ENCODE measurements around the gene NAPSA.

Gene NAPSA

DNA sequence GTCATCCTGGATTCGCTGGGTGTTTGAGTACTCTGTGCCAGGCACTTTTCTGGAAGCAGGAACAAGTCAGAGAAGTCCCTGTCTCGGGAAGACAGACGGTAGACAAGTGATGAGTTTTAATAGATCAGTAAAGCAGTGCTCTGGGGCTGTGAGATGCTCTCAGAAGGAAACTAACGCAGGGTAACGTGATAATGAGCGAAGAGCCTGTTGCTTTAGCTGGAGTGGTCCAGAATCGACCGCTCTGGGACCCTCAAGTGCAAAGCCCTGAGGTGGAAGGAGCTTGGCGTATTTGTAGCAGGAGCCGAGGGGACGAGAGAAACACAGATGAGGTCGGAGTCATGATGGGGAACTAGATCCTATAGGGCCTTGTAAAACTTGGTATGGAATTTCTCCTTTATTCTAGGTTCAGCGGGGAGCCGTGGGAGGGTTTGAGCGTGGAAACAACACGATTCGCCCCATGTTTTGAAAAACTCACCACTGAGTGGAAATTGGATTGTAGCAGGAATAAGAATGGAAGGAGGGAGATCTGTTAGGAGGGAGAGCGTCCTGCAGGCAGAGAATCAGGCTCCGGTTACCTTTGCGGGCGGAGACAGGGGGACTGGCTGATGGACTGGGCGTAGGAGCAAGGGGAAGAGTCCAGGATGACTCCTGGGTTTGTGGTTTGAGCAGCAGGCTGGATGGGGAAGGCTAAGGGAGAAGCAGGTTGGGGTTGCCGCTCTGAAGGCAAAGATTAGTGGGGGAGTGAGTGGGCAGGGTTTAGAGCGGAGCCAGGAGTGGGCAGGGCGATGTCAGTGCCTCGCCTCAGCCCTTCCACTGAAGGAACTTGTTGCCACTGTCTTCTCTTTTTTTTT lies 19.5 kb upstream of the NAPSA start:
- FAIRE-seq (no peak), DNase-seq (ENCODE audit: low spot score) (peak; percentile 34)

GRCh38 chr19:50383852-50384684 lies 18.6 kb upstream of the NAPSA start, which contains the start of gene POLD1:
Gene POLD1 (plus strand): TSS chr19:50384347. CDS start chr19:50398852, 14,505 bp downstream.
- FAIRE-seq (peak; percentile 65), DNase-seq (ENCODE audit: low spot score) (peak; percentile 93)

- FAIRE-seq (no peak), DNase-seq (ENCODE audit: low spot score) (no peak)
Observed at GRCh38 chr19:50383001-50383851, 17.8 kb upstream of the NAPSA start.

- FAIRE-seq (no peak), DNase-seq (ENCODE audit: low spot score) (no peak)
Observed at GRCh38 chr19:50381881-50382729, 16.7 kb upstream of the NAPSA start.

DNA sequence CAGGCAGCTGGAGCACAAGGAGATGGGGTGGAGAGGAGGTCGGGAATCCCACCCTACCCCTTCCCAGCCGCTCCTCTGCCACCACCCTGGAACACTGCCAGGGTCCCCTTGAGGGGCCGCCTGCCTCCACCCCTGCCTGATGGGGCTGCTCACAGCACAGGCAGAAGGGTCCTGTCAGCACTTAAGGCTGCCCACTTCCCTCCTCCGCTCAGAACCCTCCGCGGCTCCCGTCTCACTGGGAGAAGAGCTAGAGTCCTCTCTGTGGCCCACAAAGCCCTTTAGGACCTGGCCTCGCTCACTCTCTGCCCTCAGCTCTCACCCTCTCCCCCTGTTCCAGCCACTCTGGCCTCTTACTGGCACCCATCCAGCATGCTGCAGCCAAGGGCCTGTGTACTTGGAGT lies 15.3 kb upstream of the NAPSA start:
- DNase-seq (ENCODE audit: low spot score) (no peak), FAIRE-seq (no peak)

DNA sequence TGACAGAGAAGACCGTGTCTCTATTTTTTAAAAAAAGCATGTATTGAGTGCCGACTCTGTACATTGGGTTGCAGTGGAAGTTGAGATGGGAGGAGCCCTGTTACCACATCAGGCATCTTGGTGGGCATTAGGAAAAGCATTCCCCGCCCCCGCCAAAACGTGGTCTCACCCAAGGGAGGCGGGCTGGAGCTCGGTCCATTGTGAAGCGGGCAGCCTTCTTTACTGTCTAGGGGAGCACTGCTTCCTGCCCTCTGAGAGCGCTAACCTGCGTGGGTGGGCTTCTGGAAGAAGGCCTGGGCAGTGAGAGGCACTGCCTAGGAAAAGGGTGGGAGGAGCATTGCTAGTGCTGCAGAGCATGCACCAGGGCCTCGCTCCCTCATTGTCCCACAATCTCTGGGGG lies 14.7 kb upstream of the NAPSA start:
- DNase-seq (ENCODE audit: low spot score) = no peak
- FAIRE-seq = no peak

DNA sequence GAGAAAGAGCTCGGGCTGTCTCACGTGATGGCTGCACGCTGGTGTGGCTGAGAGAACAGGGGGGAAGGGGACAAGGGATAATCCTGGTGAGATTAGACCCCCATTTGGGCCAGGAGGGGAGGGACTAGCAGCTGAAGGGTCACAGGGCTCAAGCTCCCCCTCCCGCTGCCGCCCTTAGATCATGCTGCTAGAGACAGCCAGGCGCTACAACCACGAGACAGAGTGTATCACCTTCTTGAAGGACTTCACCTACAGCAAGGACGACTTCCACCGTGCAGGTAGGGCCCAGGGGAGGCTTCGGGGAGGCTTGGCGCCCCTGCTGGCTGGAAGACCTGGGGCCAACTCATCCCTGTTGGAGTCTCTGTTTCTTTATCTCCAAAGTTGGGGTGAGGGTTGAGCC lies 14.2 kb upstream of the NAPSA start:
- DNase-seq (ENCODE audit: low spot score) = no peak
- no peak for FAIRE-seq

DNA sequence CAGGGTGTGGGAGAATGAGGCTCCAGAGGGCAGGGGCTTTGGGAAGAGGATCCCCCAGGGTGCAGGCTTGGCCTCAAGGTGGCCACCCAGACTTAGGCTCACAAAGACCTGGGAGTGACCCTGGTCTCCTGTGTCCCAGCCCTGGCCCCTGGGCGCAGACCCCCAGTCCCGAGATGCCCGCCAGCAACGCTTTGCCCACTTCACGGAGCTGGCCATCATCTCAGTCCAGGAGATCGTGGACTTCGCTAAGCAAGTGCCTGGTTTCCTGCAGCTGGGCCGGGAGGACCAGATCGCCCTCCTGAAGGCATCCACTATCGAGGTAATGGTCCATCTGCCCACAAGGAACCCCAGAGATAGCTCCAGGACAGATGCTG lies 13.4 kb upstream of the NAPSA start:
- FAIRE-seq (no peak), DNase-seq (ENCODE audit: low spot score) (no peak)

DNA sequence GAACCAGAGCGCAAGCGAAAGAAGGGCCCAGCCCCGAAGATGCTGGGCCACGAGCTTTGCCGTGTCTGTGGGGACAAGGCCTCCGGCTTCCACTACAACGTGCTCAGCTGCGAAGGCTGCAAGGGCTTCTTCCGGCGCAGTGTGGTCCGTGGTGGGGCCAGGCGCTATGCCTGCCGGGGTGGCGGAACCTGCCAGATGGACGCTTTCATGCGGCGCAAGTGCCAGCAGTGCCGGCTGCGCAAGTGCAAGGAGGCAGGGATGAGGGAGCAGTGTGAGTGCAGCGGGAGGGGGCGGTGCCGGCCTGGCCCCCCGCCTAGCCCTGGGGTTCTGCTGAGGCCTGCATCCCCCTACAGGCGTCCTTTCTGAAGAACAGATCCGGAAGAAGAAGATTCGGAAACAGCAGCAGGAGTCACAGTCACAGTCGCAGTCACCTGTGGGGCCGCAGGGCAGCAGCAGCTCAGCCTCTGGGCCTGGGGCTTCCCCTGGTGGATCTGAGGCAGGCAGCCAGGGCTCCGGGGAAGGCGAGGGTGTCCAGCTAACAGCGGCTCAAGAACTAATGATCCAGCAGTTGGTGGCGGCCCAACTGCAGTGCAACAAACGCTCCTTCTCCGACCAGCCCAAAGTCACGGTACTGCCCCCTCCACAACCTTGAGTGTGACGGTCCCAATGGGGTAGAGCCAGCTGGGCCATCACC lies 12.9 kb upstream of the NAPSA start:
- no peak for FAIRE-seq

GRCh38 chr19:50377517-50377916 lies 12.1 kb upstream of the NAPSA start:
- DNase-seq (ENCODE audit: low spot score) = no peak
- FAIRE-seq = no peak

More for the DNA sequence above, 12.9 kb upstream of the NAPSA start:
- no peak for DNase-seq (ENCODE audit: low spot score)

DNA sequence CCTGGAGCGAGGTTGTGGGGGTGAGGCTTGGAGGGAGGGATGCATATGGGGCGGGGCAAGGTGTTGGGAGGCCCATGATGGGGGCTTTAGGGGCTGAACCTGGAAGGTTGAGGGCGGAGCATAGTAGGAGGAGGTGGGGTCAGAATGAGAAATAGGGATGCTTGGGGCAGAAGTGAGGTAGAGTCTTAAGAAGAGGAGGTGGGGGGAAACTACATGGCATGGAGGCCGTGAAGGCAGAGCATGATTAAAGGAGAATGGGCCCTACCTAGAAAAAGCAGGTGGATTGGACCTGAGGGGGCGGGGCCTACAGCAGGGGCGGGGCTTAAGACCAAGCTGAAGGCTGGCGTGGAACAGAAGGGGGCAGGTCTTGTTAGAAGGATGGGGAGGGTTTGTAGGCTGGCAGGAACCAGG lies 11.6 kb upstream of the NAPSA start:
- DNase-seq (ENCODE audit: low spot score) (no peak), FAIRE-seq (no peak)

GRCh38 chr19:50376166-50377050 lies 11.0 kb upstream of the NAPSA start, which contains the start of gene NR1H2:
Gene NR1H2 (plus strand): TSS chr19:50376457. CDS start chr19:50377606, 1,149 bp downstream.
- FAIRE-seq (peak; percentile 55), DNase-seq (ENCODE audit: low spot score) (peak; percentile 87)

DNA sequence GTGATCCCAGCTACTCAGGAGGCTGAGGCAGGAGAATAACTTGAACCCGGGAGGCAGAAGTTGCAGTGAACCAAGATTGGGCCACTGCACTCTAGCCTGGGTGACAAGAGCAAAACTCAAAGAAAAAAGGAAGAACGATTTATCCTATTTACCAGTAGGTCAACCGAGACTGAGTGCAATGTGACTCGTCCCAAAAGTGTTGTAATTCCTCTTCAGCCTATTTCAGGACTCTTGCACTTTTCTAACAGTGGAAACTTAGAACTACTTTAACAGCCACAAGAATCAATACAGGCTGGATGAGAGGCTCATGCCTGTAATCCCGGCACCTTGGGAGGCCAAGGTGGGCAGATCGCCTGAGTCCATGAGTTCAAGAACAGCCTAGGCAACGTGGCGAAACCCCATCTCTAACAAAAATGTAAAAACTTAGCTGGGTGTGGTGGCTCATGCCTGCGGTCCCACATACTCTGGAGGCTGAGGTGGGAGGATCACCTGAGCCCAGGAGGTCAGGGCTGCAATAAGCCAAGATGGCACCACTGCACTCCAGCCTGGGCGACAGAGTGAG lies 6.6 kb upstream of the NAPSA start:
- DNase-seq (ENCODE audit: low spot score) = no peak
- FAIRE-seq = no peak

DNA sequence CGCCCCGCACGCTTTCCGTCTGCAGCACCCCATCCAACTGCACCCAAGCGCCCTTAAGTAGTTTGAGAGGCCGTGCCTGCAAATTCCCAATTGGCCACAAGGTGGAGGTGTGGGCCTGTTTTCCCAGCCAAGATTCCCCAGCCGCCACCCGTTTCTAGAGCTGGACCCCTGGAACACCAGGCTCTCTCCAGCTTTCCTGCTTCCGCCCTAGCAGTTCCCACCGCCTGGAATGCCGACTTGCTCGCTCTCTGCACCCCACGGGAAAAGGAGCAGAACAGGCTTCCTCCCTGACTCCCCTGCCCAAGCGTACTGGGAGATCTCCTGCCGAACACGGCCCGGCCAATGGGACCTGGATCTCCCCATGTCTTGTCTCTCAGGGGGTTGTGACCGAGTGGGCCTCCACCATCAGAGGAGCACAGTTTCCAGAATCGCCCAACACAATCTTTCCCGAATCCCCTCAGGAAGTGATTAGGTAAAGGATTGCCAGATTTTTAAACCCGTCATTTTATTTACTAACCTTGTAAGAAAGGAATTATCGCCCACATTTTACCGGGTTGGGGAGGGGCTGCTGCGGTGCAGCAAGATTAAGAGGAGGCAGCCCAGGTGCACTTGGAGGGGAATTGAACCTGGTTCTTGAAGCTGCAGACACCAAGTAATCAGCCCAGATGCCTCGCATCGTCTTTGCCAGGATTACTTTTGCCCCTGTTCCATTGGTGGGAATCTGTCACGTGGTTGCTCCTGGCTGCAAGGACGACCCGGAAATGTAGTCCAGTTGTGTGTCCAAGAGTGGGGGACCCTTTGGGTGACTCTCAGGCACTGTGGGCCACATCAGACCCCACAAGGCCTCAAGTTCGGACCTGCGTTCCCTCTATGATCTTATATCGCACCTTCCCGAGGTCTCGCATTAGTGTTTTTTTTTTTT lies 3.5 kb upstream of the NAPSA start:
- no peak for FAIRE-seq
- peak; percentile 38 for DNase-seq (ENCODE audit: low spot score)

DNA sequence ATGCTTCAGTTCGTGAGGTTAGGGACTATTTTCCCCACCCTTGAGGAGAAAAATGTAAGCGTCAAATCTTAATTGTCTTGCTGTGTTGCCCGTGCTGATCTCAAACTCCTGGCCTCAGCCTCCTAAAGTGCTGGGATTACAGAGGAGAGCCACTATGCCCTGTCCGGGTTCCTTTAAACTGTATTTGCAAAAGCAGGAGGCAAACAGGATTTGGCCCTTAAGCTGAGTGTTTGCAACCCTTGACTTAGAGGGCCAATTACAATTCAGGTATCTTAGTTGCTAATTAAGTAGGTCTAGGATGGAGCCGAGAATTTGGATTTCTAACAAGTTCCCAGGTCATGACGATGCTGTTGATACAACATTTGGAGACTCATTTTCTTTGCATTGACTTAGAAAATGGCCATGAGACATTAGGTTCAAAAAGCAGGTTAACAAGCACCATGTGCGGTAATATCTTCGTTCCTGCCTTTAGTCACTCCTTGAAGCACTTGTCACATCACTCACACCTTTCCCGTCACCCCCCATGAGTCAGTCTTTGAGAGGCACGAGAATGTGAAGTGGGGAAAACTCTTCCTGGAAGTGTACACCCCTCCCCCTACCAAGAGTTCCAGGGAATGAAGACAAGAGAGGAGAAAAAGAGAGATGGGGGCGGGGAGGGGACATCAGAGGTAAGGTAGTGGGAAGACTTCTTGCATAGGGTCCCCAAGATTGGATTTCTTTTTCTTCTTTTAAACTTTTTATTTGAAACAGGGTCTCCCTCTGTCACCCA lies 2.6 kb downstream of the NAPSA start:
- FAIRE-seq = no peak

GRCh38 chr19:50362030-50362412 lies 3.4 kb downstream of the NAPSA start:
- FAIRE-seq = no peak
- no peak for DNase-seq (ENCODE audit: low spot score)

More for the DNA sequence above, 2.6 kb downstream of the NAPSA start:
- DNase-seq (ENCODE audit: low spot score) = no peak

All from RCC 7860 (cell line).